ENCODE results near the gene ENO2.

Gene ENO2

DNA sequence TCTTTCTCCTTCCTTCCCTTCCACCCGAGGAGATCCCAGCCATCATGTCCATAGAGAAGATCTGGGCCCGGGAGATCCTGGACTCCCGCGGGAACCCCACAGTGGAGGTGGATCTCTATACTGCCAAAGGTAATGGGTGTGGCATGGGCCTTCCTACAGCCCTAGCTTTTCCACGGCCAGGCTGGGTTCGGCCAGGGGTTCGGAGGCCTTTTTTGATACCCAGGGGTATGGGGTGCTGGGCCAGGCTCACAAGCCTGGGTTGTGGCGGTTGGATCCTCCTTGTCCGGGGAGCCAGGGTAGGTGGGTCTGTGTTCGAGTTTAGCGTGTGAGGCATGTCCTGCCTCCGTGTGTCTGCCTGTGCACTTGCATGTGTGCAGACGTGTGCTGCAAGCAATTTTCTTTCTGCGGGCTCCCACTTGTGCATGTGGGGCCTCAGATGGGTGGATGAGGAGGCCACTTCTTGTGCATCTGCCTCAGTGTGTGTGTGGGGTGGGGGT is 1.5 kb downstream of the ENO2 start:
- no peak for DNase-seq

DNA sequence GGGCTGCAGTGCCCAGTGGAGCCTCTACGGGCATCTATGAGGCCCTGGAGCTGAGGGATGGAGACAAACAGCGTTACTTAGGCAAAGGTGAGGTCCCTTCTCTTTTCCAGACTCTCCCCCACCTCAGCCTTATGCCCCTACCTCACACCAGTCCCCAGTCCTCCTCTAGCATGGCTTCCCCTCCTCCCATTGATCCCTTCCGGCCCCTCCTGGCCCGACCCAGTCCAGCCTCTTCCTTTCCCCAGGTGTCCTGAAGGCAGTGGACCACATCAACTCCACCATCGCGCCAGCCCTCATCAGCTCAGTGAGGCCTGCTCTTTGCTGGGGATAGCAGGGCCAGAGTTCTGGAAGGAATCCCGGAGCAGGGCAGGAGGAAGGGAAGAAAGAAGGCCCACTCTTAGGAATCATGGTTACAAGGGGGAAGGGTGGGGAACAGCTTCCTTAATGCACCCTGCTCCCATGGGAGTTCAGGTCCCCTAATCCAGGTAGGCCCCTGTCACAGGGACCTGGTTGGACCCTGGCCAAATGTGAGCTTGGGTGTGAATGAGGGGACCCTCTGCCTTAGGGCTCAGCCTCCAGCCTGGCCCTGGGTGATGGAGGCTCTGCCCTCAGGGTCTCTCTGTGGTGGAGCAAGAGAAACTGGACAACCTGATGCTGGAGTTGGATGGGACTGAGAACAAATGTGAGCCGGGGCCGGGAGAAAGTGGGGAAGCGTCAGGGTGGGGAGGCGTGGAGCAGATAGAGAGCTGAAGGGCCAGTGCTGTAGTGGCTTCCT is 2.2 kb downstream of the ENO2 start:
- no peak for DNase-seq

DNA sequence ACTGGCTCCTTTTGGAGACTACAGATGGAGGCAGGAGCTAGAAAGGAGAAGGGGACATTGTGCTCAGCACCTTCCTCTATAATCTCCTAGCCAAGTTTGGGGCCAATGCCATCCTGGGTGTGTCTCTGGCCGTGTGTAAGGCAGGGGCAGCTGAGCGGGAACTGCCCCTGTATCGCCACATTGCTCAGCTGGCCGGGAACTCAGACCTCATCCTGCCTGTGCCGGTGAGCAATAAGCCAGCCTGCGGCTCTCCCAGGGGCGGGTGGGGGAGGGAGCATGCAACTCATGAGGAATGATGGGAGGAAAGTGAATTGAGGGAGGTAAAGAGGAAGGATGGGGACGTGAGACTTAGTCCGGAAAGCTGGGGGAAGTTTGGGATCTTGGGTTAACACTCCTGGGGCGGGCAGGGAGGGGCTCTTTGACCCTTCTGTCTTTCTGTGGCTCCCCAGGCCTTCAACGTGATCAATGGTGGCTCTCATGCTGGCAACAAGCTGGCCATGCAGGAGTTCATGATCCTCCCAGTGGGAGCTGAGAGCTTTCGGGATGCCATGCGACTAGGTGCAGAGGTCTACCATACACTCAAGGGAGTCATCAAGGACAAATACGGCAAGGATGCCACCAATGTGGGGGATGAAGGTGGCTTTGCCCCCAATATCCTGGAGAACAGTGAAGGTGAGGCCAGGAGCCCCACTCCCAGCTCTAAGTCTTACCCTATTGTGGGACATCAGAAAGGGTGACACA is 3.3 kb downstream of the ENO2 start:
- no peak for DNase-seq

DNA sequence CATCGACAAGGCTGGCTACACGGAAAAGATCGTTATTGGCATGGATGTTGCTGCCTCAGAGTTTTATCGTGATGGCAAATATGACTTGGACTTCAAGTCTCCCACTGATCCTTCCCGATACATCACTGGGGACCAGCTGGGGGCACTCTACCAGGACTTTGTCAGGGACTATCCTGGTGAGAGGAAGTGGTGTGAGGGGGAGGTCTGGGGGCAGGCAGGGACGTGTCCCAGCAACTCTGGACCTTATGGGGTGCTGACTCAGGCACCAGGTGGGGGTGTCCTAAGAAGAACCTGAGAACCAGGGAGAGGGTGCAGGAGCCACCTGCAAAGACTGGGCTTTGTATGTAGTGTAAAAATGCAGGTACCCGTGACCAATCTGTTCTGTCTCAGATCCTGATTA is 5.2 kb downstream of the ENO2 start:
- no peak for DNase-seq

DNA sequence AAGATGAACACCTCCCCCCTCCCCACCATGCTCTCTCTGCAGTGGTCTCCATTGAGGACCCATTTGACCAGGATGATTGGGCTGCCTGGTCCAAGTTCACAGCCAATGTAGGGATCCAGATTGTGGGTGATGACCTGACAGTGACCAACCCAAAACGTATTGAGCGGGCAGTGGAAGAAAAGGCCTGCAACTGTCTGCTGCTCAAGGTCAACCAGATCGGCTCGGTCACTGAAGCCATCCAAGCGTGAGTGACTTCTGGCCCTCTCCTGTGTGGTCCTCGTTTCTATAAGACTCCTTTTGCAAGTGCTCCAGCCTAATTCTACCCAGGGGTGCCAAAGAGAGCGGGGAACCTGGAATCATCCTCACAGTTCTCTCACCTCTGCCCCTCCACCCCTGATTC is 7.2 kb downstream of the ENO2 start:
- DNase-seq, result no peak

DNA sequence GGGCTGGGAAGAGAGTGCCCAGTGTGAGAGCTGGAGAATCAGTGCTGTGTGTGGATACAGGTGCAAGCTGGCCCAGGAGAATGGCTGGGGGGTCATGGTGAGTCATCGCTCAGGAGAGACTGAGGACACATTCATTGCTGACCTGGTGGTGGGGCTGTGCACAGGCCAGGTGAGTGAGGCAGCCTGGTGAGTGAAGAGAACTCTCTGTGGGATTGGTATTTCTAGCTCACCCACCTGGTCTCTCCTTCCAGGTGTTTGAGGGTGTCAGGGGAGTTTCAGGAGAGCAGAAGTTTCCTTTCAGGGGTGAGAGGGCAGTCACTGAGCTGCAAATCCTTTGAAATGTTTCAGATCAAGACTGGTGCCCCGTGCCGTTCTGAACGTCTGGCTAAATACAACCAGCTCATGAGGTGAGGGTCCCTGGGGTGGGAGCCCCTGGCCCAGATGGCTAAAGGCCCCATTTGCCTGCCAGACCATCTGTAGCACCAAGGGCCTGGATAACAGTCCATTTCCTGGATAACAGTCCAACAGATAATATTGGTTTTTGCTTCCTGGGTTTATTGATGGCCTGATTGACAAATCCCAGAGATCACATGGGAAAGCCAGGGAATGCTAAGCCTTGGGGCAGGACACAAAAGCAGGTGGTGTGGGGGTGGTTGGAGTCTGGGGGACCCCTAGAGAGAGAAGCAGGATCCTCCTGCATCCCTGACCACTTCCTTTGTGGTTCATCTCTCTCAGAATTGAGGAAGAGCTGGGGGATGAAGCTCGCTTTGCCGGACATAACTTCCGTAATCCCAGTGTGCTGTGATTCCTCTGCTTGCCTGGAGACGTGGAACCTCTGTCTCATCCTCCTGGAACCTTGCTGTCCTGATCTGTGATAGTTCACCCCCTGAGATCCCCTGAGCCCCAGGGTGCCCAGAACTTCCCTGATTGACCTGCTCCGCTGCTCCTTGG is 7.9 kb downstream of the ENO2 start:
- no peak for DNase-seq

DNA sequence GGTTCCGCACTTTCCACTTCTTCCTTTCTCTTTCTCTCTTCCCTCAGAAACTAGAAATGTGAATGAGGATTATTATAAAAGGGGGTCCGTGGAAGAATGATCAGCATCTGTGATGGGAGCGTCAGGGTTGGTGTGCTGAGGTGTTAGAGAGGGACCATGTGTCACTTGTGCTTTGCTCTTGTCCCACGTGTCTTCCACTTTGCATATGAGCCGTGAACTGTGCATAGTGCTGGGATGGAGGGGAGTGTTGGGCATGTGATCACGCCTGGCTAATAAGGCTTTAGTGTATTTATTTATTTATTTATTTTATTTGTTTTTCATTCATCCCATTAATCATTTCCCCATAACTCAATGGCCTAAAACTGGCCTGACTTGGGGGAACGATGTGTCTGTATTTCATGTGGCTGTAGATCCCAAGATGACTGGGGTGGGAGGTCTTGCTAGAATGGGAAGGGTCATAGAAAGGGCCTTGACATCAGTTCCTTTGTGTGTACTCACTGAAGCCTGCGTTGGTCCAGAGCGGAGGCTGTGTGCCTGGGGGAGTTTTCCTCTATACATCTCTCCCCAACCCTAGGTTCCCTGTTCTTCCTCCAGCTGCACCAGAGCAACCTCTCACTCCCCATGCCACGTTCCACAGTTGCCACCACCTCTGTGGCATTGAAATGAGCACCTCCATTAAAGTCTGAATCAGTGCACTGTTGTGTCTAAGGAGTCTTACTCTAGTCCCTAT is 8.8 kb downstream of the ENO2 start:
- no peak for DNase-seq

DNA sequence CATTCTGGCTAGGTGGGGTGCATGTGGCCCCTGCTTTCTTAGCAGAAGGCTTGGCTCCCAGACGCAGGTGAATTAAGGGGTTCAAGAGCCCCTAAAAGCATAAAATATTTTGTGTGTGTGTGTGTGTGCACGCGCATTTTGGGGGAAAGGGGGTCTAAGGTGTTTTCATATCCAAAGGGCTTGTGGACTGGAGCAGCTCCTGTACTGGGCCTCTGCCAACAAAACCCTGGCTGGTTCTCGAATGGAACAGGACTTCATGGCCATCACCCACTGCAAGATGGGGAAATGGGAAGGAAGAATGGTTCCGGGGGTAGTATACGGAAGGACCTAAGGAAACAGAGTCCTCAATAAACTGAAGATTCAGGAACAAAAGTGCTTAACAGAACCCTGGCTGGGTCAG is 9.5 kb downstream of the ENO2 start:
- DNase-seq, result no peak

DNA sequence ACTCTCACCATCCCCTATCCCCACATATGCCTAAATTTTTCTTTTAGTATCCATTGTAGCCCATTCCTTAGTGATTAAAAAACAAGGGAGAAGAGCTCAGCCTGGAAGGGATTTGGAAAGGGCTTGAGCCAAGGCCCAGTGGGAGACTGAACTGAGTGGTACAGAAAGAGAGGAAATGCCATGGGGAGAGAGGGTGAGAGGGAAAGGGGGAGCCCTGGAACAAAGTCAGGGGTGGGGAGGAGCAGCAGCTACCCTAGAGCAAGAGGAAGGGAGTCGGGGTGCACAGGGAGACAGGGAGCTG is 10.8 kb downstream of the ENO2 start:
- no peak for DNase-seq

DNA sequence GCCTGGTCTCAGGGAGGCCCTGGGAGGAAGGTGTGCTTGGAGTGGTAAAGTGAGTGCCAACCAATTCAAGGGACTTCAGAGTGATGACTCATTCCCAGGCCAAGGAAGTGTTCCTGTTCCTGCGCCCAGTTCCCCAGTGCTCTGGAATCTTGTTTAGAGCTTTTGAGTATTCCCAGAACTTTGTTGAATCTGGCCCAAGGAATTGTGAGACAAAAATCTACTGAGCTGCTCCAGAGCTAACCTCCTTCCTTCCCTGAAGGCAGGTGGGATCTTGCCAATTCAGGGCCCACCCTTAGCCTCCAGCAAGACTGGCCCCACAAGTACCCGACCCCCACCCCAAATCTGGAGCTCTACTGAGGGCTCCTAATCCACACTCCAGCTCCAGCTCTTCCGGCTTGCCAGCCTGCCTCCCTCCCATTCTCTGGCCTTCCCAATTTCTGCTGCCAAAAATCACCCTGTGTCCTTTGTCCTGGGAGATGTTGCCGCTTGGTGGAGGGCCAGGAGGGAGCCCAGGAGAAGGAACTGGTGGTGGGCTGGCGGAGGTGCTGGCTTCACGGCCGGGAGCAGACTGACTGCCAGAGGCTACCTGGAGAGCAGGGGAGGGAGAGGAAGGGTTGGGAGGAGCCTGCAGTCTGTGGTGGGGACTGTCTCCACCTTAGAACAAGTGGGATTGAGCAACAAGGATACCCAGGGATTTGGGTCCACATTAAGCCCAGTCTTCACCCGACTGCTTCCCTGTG is 11.3 kb downstream of the ENO2 start:
- peak; percentile 23 for DNase-seq

DNA sequence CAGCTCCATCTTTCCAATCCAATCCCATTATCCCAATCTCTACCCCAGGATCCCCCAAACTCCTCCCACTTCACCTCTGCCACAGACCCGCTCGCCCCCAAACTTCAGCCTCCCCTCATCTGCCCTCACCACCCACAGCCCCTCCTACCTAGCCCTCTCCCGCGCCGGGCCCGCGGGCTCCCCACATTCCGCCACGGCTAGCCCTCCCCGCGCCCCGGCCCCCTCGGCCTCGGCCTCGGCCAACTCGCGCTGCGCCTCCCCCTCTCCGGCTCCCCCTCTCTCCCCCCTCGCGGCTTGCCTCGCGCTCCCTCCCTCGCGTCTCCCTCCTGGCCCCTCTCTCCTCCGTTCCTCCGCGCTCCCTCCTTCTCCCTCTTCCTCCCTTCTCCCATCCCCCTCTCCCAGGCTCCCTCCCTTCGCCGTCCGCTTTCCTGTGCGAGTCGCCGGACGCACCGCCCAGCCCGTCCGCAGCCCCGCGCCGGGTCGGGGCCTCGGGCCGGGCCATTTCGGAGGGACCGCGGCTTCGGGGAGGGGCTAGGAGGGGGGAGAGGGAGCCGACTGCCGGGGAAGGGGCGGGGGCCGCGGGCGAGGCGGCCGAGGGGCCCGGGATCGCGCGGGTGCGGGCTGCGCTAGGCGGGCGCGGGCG is 13.1 kb downstream of the ENO2 start, which contains the start of gene ATN1:
ATN1 (plus strand) TSS at position 581 of the 643 bp plus-strand sequence. CDS start 6,043 bp downstream, outside the sequence.
- DNase-seq, result peak; percentile 52

DNA sequence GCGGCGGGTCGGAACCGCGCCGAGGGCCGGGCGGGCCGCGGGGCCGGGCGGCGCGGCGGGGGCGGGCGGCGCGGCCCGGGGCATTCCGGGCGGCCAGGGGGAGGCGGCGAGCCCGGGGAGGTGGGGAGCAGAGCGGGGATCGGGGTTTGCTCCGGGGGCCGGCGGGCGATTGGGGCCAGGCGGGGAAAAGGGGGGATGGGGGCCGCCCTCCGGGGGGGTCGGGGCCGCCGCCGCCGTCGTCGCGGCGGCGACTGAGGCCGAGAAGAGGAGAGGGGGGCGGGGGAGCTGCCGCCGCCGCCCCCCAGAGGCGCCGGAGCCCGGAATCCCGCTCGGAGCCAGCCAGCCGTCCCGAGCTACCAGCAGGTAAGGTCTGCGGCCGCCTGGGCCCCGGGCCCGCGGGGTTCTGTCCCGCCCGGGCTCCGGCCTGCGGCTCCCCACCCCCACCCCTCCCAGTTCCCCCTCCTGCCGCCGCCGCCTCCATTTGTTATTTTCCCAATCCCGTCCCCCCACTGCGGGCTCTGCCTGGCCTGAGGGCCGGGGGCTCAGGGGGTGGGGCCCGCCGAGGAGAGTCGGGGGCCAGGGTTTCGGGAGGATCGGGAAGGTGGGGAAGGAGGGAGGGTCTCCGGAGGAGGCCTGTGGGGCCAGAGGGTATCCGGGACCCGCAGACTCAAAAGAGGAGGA is 13.8 kb downstream of the ENO2 start:
- DNase-seq, result no peak

DNA sequence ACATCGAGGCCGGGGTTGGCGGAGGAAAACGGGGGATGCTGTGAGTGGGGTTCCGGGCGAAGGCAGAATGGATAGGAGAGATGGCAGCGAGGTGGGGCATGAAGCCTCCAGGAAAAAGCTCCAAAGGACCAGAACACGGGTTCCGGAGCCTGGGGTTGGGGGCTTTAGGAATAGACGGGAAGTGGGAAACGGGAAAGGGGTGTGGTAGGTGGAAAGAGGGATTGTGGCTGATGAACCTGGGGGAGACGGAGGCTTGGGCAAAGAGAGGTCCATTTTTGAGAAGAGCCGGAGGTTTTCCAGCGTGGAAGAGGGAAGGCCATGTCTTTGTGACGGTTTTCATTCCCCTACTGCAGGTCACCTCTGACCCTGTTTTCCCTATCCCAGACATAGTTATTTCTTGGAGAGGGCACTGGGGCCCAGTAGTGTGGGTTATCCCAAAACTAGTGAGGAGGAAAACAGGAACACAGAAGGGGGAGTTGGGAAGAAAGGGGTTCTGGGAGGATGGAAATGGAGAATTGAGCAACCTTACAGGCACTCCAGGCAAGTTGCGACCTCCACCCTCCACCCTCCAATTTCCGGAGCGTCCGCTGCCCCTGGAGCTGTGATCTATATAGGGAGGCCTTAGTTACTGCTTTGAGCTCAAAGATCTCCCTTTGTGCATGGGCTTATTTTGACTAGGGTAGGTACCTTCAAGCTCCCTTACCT is 14.5 kb downstream of the ENO2 start:
- no peak for DNase-seq

DNA sequence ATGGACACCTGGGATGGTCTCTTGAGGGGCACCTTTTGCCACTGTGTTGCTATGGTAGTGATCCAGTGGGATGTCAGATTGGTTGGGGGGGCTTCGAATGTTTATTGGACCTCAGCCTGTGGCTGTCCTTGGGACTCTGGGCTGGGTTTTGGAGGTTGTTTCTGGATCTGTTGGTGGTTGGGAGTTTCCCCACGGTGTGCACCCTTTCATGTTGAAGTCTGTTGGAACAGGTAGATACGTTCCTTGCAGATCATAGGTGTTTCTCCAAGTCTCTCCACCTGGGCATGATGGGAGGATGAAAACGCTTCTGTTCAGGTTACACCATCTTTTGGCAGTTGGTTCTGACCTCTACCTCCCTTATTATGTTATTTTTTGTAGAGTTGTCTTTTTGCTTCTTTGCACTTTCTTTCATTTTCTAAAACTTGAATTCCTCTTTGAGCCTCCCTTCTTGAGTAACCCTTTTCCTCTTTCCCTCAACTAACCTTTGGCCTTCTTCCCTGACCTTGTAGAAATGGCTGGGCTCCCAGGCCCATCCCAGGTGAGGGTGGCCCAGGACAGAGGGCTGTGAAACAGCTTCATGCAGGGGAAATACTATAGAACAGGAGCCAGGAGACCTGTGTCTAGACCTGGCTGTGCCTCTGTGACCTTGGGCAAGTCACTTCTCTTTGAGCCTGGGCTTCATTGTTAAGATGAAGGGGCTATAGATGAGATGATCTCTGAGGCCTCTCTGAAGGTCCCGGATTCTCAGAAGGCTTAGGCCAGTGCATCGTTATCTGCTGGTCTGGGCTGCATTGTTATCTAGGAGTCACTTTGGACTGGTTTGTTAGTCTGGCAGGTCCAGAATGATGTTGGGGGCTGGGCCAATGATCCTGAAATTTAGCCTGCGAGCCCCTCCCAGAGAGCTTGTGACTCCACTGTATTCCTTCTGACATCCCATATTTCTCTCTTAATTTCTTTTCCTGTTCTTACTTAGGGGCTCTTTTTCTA is 15.4 kb downstream of the ENO2 start:
- no peak for DNase-seq

DNA sequence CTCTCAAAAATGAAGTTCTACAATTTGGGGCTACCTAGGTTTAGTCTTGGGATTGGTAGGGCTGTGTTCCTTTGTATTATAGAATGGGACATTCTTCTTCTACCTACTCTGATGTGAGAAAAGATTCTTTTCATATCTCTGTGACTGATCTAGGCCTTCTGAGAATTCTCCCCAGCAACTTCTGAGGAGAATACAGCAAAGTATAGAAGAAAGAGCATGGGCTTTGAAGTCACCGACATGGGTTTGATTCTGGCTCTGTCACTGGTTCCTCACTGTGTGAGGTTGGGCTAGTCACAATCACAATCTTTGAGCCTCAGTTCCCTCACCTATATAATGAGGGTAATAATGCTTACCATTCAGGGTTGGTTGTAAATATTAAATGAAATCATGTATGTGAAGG is 18.4 kb downstream of the ENO2 start:
- DNase-seq, result no peak

DNA sequence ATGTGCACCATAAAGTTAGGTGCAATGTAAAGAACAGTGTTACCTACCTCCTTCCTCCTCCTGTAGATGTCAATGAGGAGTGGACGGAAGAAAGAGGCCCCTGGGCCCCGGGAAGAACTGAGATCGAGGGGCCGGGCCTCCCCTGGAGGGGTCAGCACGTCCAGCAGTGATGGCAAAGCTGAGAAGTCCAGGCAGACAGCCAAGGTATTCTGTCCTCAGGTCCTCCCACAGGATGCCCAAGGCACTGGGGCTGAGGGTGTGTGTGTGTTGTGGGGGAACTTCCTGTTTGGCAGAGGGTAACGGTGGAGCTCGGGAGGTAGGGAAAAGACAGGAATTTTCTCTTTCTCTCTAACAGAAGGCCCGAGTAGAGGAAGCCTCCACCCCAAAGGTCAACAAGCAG is 19.7 kb downstream of the ENO2 start:
- no peak for DNase-seq

DNA sequence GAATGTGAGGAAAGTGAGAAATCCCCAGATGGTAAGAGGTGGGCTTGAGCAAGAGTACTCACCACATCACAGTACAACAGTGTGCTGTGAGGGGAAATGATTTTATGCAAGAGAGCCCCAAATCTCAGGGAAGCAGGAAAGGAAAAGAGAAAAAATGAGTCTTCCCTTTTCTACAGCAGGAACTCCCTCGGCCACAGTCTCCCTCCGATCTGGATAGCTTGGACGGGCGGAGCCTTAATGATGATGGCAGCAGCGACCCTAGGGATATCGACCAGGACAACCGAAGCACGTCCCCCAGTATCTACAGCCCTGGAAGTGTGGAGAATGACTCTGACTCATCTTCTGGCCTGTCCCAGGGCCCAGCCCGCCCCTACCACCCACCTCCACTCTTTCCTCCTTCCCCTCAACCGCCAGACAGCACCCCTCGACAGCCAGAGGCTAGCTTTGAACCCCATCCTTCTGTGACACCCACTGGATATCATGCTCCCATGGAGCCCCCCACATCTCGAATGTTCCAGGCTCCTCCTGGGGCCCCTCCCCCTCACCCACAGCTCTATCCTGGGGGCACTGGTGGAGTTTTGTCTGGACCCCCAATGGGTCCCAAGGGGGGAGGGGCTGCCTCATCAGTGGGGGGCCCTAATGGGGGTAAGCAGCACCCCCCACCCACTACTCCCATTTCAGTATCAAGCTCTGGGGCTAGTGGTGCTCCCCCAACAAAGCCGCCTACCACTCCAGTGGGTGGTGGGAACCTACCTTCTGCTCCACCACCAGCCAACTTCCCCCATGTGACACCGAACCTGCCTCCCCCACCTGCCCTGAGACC is 21.2 kb downstream of the ENO2 start:
- DNase-seq, result no peak

DNA sequence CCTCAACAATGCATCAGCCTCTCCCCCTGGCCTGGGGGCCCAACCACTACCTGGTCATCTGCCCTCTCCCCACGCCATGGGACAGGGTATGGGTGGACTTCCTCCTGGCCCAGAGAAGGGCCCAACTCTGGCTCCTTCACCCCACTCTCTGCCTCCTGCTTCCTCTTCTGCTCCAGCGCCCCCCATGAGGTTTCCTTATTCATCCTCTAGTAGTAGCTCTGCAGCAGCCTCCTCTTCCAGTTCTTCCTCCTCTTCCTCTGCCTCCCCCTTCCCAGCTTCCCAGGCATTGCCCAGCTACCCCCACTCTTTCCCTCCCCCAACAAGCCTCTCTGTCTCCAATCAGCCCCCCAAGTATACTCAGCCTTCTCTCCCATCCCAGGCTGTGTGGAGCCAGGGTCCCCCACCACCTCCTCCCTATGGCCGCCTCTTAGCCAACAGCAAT is 21.8 kb downstream of the ENO2 start:
- no peak for DNase-seq

Measured in NCI-H2227 treated with DMSO at 0.1 percent for 48 hours (cell line).